GM21786 (cell line): ENCODE measurements around the gene TAS2R50.
"Not testable (repeated sequence)": the region's sequence is repeated elsewhere in the genome, so short reads cannot be mapped to it uniquely, and the experiment has no call there.

ENCODE experiments used
- ATAC-seq: cut with Tn5 transposase; IDR thresholded peaks from one replicate; pipeline ENCODE4 v1.9.1; 2021; ENCODE audit not compliant: unreplicated experiment

The TAS2R50 gene, protein sequence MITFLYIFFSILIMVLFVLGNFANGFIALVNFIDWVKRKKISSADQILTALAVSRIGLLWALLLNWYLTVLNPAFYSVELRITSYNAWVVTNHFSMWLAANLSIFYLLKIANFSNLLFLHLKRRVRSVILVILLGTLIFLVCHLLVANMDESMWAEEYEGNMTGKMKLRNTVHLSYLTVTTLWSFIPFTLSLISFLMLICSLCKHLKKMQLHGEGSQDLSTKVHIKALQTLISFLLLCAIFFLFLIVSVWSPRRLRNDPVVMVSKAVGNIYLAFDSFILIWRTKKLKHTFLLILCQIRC

DNA sequence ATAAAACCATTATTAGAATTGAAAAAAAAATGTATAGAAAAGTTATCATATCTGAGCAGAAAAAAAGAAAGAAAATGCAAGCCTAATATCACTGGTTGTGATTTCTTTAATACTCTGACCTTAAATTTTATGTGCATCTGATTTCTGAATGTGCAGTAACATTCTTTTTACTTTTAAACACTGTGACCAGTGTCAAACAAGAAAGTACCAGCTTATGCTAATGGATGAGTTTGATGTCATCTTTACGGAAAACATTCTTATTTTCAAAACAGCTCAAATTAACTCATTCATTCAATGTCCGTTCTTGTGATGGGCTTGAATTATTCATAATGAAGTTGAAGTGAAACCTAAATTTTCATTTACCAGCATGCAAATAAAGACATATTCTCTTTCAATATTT is at the start of gene TAS2R50:
TAS2R50 (minus strand) TSS at position 101 of the 400 bp plus-strand sequence; CDS start at position 49, 52 bp downstream.
- ATAC-seq, result no peak

DNA sequence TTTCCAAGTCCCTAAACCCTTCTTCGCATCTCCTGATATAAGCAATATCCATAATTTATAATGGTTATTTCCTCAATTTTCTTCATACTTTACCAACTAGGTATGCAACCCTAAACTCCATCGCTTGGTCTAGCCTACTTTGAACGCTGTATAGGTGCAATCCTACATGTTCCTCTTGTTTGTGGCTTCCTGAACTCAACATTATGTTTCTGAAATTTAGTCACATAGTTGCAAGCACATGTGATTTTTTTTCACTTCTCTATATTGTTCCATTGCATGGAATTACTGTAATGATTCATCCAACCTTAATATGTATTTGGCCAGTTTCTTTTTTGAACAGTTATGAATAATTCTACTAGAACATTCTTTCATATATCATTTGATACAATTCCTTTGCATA is 47.2 kb upstream of the TAS2R50 start:
- ATAC-seq, result not testable (repeated sequence)

DNA sequence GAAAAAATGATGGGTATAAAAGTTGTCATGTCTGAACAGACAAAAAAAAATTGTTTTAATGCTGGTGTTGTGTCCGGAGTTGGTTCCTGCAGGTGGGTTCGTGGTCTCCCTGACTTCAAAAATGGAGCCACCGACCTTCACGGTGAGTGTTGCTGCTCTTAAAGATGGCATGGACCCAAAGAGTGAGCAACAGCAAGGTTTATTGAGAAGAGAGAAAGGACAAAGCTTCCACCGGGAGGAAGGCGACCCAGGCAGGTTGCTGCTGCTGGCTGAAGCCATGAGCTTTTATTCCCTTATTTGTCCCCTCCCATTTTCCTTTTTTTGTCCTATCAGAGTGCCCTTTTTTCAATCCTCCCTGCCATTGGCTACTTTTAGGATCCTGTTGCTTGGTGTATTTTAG is 44.6 kb upstream of the TAS2R50 start, which contains the start of gene TAS2R31:
TAS2R31 (minus strand) TSS at position 101 of the 400 bp plus-strand sequence; CDS start at position 29, 72 bp downstream.
- ATAC-seq, result no peak

DNA sequence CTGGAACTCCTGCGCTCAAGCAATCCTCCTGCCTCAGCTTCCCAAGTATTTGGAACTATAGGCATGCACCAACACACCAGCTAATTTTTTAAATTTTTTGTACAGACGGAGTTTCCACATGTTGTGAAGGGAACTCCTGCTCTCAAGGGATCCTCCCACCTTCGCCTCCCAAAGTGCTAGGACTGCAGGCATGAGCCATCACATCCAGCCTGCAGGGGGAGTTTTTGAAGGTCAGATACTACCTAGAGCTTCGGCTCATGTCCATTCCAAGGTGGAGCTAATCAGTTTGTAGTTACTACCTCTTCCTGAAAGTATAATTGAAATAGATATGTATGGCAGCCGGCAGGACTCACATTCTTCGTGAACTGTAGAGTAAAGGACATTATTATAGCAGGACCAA is 39.4 kb upstream of the TAS2R50 start:
- no peak for ATAC-seq

DNA sequence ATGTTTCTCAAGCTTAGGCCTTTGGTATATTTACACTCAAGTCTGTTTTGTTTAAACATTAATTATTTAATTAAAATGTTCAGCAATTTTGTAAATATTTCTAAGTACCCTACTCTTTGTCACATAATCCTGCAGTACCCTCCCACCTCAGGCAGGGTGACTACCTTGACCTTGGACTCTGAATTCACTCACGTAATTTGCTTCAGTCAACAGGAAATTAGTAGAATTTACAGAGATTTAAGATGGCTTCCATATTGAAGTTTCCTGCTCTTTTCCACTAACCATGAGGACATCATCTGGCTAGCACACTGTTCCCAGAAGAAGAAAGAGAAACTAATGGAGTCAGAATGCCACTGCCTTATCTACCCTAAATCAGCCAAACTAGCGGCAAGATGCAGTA is 36.7 kb upstream of the TAS2R50 start:
- ATAC-seq, result no peak

DNA sequence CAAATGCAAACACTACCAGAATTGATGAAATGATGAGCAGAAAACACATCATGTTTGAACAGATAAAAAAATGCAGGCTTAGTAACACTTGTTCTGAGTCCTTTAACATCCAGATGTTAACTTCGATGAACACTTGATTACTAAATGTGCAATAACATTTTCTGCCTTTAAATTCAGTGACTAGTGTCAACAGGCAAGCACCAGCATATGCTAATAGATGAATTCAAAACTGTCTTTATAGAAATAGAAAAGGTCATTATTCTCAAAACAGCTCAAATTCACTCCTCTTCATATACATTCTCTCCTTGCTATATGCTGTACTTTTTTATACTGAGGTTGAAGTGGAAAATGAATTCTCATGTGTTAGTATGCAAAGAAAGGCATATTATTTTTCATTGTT is 35.8 kb upstream of the TAS2R50 start, which contains the start of gene TAS2R19:
TAS2R19 (minus strand) TSS at position 101 of the 400 bp plus-strand sequence; CDS start at position 52, 49 bp downstream.
- ATAC-seq, result no peak

DNA sequence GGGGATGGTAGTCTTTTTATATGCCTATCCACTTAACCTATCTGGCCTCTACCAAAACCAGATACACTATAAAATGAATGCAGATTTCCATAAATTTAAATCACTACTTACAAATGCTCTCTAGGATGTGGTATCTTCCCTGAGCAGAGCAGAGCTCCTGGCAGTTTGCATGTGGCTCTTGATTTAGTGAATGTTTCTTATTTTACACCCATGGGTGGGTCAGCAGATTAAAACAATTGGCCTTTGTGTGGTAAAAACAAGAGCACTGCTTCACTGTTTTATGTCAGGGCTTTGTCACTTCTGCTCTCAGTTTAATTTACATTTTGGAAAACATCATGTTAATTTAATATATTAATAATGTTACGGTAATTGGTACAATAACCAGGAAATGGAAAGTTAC is 30.2 kb upstream of the TAS2R50 start:
- ATAC-seq, result no peak

DNA sequence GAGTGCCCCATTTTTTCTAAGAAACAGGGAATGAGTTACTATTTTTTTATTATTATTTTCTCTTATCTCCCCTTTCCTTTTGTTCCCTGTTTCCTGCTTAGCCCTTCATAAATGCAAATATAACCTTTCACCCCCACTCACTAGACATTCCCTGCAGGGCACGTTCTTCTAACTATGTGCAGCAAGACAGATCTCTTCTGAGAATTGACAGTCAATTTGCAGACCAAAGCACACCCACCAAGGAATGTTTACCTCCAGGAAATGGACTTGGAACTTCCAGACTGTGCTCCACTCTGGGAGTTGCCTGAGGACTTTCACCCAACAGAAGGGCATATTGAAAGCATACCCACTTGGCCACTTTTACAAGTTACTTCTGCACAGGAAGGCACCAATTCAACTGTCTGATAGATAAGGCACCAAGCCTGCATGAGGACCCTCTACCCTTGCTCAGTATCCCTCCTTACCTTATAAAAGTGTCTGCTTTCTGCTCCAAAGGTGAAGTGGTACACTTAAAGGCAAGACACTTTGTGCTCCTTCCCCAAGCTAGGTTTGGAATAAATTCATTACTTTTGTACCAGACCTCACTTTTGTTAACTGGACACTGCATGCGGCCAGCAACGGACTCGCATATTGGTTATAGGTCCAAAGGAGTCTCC is 29.2 kb upstream of the TAS2R50 start:
- ATAC-seq, result no peak

DNA sequence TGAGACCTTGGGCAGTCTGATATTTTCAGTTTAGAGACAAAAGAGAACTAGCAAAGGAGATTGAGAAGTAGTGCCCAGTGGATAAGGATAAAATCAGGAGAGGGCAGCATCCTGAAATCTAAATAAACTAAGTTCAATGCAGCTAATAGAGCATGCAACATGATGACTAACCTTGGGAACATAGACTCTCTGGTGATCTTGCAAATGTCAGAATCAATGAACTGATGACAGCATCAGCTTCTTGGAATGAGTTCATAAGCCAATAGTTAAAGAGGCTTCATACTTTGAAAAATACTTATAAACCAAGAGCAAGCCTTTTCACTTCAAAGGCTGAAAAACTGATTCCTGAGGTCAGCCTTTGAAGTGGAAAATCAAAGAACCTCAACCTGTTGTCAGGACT is 27.5 kb upstream of the TAS2R50 start:
- no peak for ATAC-seq

DNA sequence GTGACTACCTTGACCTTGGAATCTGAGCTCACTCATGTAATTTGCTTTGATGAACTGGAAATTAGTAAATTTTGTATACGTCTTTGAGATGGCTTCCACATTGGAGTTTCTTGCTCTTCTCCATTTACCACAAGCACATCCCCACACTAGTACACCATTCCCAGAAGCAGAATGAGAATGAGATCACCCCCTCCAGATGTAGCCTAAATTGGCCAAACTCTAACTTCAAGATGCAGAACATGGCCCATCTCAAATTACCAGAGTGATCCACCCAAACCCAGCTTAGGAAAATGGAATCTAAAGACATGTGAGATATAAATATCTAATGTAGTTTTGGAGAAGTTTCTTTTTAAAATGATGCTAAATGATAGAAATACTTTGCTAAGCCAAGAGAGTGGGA is 20.9 kb upstream of the TAS2R50 start:
- no peak for ATAC-seq

DNA sequence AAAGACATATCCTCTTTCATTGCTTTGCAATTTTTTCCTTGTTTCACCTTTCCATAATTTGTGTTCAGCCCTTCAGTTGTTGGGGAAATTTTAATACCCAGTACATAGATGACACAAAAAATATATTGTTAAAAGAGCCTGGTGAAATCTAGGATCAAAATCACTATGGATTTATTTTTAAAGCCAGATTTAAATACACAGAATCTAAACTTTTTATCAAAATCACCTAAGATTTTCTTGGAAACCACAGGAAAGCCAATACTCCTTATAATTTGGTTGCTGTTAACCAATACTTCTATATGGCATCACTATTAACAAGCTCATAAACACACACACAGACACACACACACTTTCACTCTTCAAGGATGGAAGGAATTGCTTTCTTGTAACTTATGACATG is 11.5 kb upstream of the TAS2R50 start, which contains the start of gene TAS2R20:
TAS2R20 (minus strand) TSS at position 101 of the 400 bp plus-strand sequence. CDS start 429 bp downstream, outside the sequence.
- ATAC-seq, result no peak

DNA sequence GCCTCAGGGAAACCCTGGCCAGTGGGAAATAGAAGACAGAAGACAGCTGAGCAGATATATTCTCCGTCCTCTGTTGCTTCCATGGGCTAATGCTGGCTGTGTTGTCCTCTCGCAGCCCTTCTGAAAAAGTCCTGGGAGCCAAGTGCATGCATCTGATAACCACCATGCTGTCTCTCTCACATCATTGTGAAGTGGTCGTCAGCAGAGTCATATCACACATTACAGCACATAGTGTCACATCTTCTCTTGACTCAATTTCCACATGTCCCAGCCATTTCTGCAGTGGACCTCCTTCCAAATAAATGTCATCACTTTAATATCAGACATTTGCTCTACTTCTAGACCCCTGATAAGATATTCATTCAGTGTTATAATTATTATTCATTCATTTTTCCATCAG is 7.6 kb upstream of the TAS2R50 start:
- no peak for ATAC-seq

DNA sequence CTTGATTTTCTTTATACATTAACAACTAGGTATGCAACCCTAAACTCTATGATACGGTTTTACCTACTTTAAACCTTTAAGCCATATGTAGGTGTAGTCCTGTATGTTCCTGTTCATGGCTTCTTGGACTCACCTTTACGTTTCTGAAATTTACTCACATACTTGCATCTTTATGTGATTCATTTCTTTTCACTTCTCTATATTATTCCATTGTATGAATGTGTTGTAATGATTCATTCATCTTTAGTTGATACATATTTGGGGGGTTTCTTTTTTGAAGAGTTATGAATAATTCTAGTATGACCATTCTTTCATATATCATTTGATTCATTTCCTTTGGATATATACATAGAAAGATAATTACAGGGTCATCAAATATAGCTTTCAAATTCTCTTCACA is 2.4 kb upstream of the TAS2R50 start:
- ATAC-seq, result no peak

DNA sequence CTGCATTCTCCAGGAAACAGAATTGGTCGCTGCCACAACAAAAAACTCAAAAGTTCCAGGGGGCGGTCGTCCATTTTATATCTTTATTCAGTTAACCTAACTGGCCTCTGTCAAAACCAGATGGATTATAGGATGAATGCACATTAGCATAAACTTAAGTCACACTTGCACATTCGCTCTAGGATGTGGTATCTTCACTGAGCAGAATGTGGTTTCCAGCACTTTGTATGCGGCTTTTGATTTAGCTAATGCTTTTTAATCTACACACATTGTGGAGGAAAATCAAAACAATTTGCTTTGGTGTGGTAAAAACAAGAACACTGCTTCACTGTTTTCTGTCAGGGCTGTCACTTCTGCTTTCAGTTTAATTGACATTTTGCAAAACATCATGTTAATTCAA is 4.5 kb downstream of the TAS2R50 start:
- no peak for ATAC-seq

DNA sequence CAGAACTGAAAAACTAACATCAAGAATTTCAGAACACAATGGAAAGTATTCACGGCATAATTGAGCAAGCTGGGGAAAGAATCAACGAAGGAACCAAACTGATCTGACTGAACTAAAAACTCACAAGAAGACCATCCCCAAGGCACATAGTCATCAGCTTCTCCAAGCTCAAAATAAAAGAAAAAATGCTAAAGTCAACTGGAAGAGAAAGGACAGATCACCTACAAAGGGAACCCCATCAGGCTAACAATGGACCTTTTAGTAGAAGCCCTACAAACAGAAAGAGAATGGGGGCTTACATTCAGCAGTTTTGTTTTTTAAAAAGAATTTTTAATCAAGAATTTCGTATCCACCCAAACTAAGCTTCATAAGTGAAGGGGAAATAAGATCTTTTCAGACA is 11.7 kb downstream of the TAS2R50 start:
- no peak for ATAC-seq

DNA sequence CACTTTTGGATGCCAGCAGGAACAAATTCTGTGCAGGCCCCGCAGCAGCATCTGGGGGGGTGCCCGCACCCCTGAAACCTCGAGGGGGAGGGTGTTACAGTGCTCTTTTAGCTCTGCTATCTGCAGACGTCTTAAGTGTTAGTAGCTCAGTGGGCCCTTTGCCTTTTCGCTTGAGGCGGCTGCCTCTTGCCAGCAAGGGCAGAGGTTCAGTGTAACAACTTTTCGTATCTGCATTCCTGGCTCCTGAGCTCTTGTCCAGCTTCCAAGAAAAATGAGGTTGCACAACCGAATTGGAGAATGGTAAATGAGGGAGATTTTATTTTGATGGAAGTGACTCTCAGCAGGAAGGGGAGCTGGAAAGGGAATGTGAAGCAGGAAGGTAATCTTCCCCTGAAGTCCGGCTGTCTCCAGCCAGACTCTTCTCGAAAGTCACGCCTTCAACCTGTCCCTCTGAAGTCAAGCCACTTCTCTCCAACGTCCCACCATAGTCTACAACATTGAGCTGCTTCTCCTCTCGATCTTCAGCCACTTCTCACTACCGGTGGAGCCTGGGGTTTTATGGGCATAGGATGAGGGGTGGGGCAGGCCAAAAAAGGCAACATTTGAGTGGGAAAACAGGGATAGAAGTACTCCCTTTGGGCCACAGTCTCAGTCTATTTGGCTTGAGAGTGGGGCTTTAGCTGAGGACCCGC is 17.8 kb downstream of the TAS2R50 start:
- no peak for ATAC-seq

DNA sequence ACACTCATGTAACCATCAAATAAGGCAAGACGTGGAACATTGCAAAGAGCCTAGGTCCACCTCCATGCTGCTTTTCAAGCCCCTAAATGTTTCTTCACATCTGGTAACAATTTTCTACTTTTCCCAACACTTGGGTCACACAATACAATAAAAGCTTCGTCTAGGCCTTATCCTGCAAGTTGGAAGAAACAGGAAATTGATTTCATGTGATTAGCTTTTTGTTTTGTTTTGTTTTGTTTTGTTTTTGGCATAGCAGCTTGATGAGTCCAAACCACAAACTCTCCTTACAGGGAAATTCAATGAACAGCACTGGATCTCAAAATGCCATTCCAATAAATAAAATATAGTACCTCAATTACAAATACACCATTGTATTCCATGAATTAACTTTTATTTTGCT is 19.3 kb downstream of the TAS2R50 start:
- ATAC-seq, result no peak

DNA sequence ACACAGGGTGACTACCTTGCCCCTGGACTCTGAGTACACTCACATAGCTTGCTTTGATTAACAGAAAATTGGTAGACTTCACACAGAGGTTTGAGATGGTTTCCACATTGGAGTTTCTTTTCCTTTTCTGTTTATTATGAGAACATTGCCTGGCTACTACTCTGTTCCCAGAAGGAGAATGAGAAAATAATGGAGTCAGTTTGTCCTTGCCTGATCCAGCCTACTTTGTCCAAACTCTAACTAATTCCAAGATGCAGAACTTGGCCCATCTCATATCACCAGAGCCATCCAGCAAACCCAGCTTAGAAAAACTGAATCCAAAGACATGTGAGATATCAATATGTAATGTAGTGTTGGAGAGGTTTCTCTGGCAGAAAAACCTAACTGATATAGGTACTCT is 20.4 kb downstream of the TAS2R50 start:
- no peak for ATAC-seq

DNA sequence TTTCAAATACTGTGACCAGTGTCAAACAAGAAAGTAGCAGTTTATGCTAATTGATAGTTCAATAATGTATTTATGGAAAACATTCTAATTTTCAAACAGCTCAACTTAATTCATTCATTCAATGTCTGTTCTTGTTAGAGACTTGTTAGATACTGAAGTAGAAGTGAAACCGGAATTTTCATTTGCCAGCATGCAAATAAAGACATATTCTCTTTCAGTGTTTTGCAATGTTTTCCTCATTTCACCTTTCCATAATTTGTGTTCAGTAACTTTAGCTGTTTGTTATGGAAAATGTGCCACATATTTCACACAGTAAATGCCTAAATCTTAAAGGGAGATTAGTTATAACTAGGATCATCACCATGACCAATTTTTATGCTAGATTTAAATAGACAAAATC is 21.2 kb downstream of the TAS2R50 start:
- ATAC-seq, result no peak

DNA sequence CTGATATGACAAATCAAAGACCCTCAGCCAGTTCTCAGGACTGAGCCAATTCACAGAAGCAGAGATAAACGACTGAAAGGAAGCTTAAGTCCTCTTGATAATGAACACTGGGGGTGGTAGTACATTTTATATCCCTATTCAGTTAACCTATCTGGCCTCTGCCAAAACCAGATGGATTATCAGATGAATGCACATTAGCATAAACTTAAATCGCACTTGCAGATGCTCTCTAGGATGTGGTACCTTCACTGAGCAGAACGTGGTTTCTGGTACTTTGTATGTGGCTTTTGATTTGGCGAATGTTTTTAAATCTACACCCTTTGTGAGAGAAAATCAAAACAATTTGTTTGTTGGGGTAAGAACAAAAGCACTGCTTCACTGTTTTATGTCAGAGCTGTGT is 26.5 kb downstream of the TAS2R50 start:
- ATAC-seq, result no peak

DNA sequence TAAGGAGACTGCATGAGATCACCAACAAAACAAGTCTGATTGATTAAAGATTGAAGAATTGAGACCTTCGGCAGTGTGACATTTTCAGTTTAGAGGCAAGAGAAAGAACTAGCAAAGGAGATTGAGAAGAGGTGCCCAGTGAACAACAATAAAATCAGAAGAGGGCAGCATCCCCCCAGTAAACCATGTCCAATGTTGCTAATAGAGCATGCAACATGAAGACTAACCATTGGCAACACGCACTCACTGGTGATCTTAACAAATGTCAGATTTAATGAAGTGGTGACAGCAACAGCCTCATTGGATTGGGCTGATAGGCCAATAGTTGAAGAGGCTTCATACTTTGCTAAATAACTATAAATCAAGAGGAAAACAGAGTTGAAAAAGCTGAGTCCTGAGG is 26.9 kb downstream of the TAS2R50 start:
- ATAC-seq, result no peak

DNA sequence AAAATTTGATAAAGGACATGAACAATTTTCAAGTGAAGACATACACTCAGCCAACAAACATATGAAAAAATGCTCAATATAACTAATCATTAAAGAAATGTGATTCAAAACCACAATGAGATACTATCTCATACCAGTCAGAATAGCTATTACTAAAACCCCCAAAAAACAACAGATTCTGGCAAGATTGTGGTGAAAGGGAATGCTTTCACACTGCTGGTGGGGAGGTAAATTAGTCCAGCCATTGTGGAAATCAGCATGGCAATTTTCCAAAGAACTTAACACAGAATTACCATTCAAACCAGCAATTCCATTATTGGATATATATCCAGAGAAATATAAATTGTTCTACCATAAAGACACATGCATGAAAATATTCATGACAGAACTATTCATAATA is 29.0 kb downstream of the TAS2R50 start:
- no peak for ATAC-seq
